HCT116 (cell line): ENCODE measurements around the gene ENPP5. TPM values are rescaled to one million over a fixed set of nuclear protein-coding genes. Genes with fewer than 3 reads are reported as not detected.
"Not testable (repeated sequence)": the region's sequence is repeated elsewhere in the genome, so short reads cannot be mapped to it uniquely, and the experiment has no call there.

ENCODE experiments used
- ATAC-seq: fragments of 200-7000 bp; cut with Tn5 transposase; 2 replicates; pipeline ENCODE4 v1.9.1; 2020; ENCODE audit warnings: mild to moderate bottlenecking, moderate library complexity
- BruUV-seq: library from RNA; stranded (reverse); fragments of 400-500 nt; replicated peaks from 2 replicates; lab custom pipeline; 2021; lab: Mats Ljungman, UMichigan
- CTCF ChIA-PET: fragments of 300-600 bp; sonication (Branson Sonifier 250); formaldehyde crosslinking; loops from one replicate; lab custom pipeline; 2021; ENCODE audit warnings: antibody characterized with exemption; lab: Charles Lee
- POLR2A ChIA-PET: fragments of 300-600, 350-600 bp; sonication (Branson Sonifier 250); formaldehyde crosslinking; loops from one replicate; lab custom pipeline; 2021; ENCODE audit warnings: antibody characterized with exemption; lab: Charles Lee
- RAD21 ChIA-PET, 2 experiments: fragments of 300-600 bp; sonication (Branson Sonifier 250); formaldehyde crosslinking; loops; one replicate each; lab custom pipeline; 2023; ENCODE audit warnings: low total read pairs in 2 of 2; ENCODE audit not compliant: uncharacterized antibody in 2 of 2, unreplicated experiment in 2 of 2, low non-redundant PET in 1 of 2; lab: Charles Lee
- DNase-seq: peaks from one replicate; pipeline ENCODE4 v3.0.0-alpha.2; 2010; ENCODE audit warnings: low read depth, low spot score
- H2AFZ ChIP-seq: fragments of 200-600 bp; shearing (Covaris generic), sonication (generic); 2 replicates; pipeline ENCODE4 v1.6.1; 2017; ENCODE audit warnings: low read depth, mixed run types, mixed read lengths, antibody characterized with exemption, low read length; ENCODE audit not compliant: poor library complexity, severe bottlenecking
- H3K27ac ChIP-seq: 2 replicates; pipeline ENCODE4 v1.5.1; 2012; ENCODE audit warnings: low read depth, low read length
- H3K27me3 ChIP-seq: fragments of 200-600 bp; sonication (generic); 2 replicates; pipeline ENCODE4 v1.6.1; 2016; ENCODE audit warnings: mixed run types, low read length, mixed read lengths; ENCODE audit not compliant: insufficient read depth
- H3K36me3 ChIP-seq, 2 experiments: fragments of 200-500 bp in 1 of 2; fragments of 200-600 bp in 1 of 2; sonication (Bioruptor generic) in 1 of 2; sonication (generic) in 1 of 2; 2 replicates each; pipeline versions ENCODE4 v1.5.1 to v1.6.1; 2014 to 2016; ENCODE audit warnings: low read length in 2 of 2, inconsistent platforms in 1 of 2, mixed read lengths in 1 of 2, mixed run types in 1 of 2; ENCODE audit not compliant: insufficient read depth in 2 of 2, control insufficient read depth in 1 of 2
- H3K4me1 ChIP-seq, 2 experiments: fragments of 200-600 bp in 1 of 2; sonication (generic) in 1 of 2; 2 replicates each; pipeline versions ENCODE4 v1.5.1 to v1.6.1; 2012 to 2017; ENCODE audit warnings: low read length in 2 of 2, inconsistent platforms in 1 of 2, mild to moderate bottlenecking in 1 of 2, mixed read lengths in 1 of 2, mixed run types in 1 of 2, moderate library complexity in 1 of 2; ENCODE audit not compliant: insufficient read depth in 2 of 2, control insufficient read depth in 1 of 2
- H3K4me2 ChIP-seq: fragments of 200-600 bp; sonication (generic); 2 replicates; pipeline ENCODE4 v1.6.1; 2017; ENCODE audit warnings: mixed run types, low read length, mixed read lengths
- H3K4me3 ChIP-seq, 2 experiments: fragments of 200-600 bp in 1 of 2; sonication (generic) in 1 of 2; replicated peaks in 1 of 2; 2 replicates each; pipeline ENCODE4 v1.5.1; 2011 to 2016; ENCODE audit warnings: low read length in 2 of 2, control low read depth in 1 of 2, low read depth in 1 of 2, mild to moderate bottlenecking in 1 of 2, mixed read lengths in 1 of 2, mixed run types in 1 of 2
- H3K79me2 ChIP-seq: fragments of 200-600 bp; sonication (generic); 2 replicates; pipeline ENCODE4 v1.6.1; 2017; ENCODE audit warnings: mild to moderate bottlenecking, mixed run types, low read length, moderate library complexity, mixed read lengths; ENCODE audit not compliant: insufficient read depth
- H3K9ac ChIP-seq: fragments of 200-600 bp; sonication (generic); 2 replicates; pipeline ENCODE4 v1.6.1; 2016; ENCODE audit warnings: low read length, mixed read lengths
- H3K9me2 ChIP-seq: fragments of 200-600 bp; sonication (generic), shearing (Covaris generic); 2 replicates; pipeline ENCODE4 v1.6.1; 2017; ENCODE audit warnings: mixed run types, mild to moderate bottlenecking, moderate library complexity; ENCODE audit not compliant: insufficient read depth
- H3K9me3 ChIP-seq, 2 experiments: fragments of 200-500 bp in 1 of 2; fragments of 200-600 bp in 1 of 2; sonication (Bioruptor generic) in 1 of 2; sonication (generic) in 1 of 2; 2 replicates each; pipeline ENCODE4 v1.6.1; 2014 to 2017; ENCODE audit warnings: low read length in 2 of 2, mixed read lengths in 2 of 2, inconsistent platforms in 1 of 2, low read depth in 1 of 2, mild to moderate bottlenecking in 1 of 2, mixed run types in 1 of 2, moderate library complexity in 1 of 2; ENCODE audit not compliant: control insufficient read depth in 1 of 2, insufficient read depth in 1 of 2
- H4K20me1 ChIP-seq: fragments of 200-600 bp; sonication (generic), shearing (Covaris generic); 2 replicates; pipeline ENCODE4 v1.6.1; 2017; ENCODE audit warnings: mixed run types, mild to moderate bottlenecking, moderate library complexity; ENCODE audit not compliant: insufficient read depth
- EGR1 ChIP-seq: IDR thresholded peaks from 2 replicates; pipeline ENCODE4 v1.6.1; 2012; ENCODE audit warnings: low read depth
- ELF1 ChIP-seq: IDR thresholded peaks from 2 replicates; pipeline ENCODE4 v1.6.1; 2012; ENCODE audit warnings: low read depth, borderline replicate concordance
- POLR2A ChIP-seq: IDR thresholded peaks from 2 replicates; pipeline ENCODE4 v1.7.0; 2011; ENCODE audit warnings: borderline replicate concordance; ENCODE audit not compliant: insufficient read depth, insufficient read length; ENCODE audit errors: extremely low read depth
- POLR2AphosphoS5 ChIP-seq: IDR thresholded peaks from 2 replicates; pipeline ENCODE4 v1.6.1; 2011; ENCODE audit warnings: mild to moderate bottlenecking, low read depth, low read length, moderate library complexity
- YY1 ChIP-seq: IDR thresholded peaks from 2 replicates; pipeline ENCODE4 v1.6.1; 2011; ENCODE audit warnings: low read length, low read depth, moderate library complexity, mild to moderate bottlenecking; ENCODE audit not compliant: insufficient replicate concordance; ENCODE audit errors: extremely low read depth
- intact Hi-C: fragments of 100-400 bp; cut with micrococcal nuclease; formaldehyde crosslinking; loops from 2 replicates; pipeline ENCODE4 v1.10.0; 2022
- total RNA-seq: library from RNA; stranded (reverse); gene quantifications from one replicate; pipeline ENCODE4 v1.2.1, GENCODE V29; 2021; ENCODE audit not compliant: unreplicated experiment

The ENPP5 gene
- total RNA-seq, 1 experiment from 2014 or later, result 4.5 TPM

DNA sequence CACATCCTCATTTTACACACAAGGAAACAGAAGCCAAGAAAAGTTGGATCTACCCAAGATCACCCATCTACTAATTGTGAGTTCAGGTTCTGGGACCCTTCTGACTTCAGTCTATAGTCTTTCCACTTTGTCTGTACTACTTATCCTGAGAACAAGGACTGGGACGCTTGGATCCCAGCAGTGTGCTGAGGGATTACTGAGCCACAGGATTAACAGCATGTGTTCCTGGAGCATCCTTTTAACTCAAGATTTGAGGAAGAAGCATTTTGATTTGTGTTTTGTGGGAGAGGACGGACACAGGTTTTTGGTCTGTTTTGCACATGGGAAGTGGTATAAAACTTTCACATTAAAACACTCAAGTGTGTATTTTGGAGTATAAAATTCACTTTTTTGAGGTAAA lies 36.6 kb downstream of the ENPP5 start:
- no peak overlapping the region for H3K4me3 ChIP-seq
- CTCF ChIA-PET, result no interaction called here
- no peaks in the 10 kb centered on the region for H3K36me3 ChIP-seq
- H3K79me2 ChIP-seq, result peaks cover 22% of the 10 kb centered on the region
- H4K20me1 ChIP-seq, result no peaks in the 10 kb centered on the region
- H3K27me3 ChIP-seq, result no peaks in the 10 kb centered on the region
- TF ChIP-seq POLR2A (no peak), YY1 (no peak), ELF1 (no peak), POLR2AphosphoS5 (no peak), EGR1 (no peak)
- no peak overlapping the region for H3K27ac ChIP-seq
- H3K9me3 ChIP-seq, result no peaks in the 10 kb centered on the region
- RAD21 ChIA-PET, result no interaction called here
- POLR2A ChIA-PET, result no interaction called here
- intact Hi-C loops, result no loop called here
- H3K9ac ChIP-seq, result no peak overlapping the region
- H2AFZ ChIP-seq, result no peak overlapping the region
- H3K4me2 ChIP-seq, result no peak overlapping the region
- BruUV-seq, result no TSS peak
- H3K9me2 ChIP-seq, result no peaks in the 10 kb centered on the region
- ATAC-seq, result no peak
- peaks cover 3 to 4% of the 10 kb centered on the region in 2 experiments; a peak in 2 of 4 replicates for H3K4me1 ChIP-seq
- no peak for DNase-seq

DNA sequence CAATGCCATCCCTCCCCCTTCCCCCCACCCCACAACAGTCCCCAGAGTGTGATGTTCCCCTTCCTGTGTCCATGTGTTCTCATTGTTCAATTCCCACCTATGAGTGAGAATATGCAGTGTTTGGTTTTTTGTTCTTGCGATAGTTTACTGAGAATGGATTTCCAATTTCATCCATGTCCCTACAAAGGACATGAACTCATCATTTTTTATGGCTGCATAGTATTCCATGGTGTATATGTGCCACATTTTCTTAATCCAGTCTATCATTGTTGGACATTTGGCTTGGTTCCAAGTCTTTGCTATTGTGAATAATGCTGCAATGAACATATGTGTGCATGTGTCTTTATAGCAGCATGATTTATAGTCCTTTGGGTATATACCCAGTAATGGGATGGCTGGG lies 39.5 kb downstream of the ENPP5 start:
- DNase-seq, POLR2A ChIA-PET, BruUV-seq, H2AFZ ChIP-seq, H3K4me3 ChIP-seq, H3K27me3 ChIP-seq, CTCF ChIA-PET, intact Hi-C loops, H3K9me3 ChIP-seq, H4K20me1 ChIP-seq, H3K9me2 ChIP-seq, H3K9ac ChIP-seq, RAD21 ChIA-PET, H3K36me3 ChIP-seq, ATAC-seq, H3K4me2 ChIP-seq, H3K27ac ChIP-seq: not testable (repeated sequence)
- peaks cover 21% of the 10 kb centered on the region for H3K79me2 ChIP-seq
- H3K4me1 ChIP-seq, result peaks cover 3 to 11% of the 10 kb centered on the region in 2 experiments; a peak in 3 of 4 replicates
